Eye (tissue), 1 donor: ENCODE data around the gene RPS6KB2.
"Not testable (repeated sequence)": the region's sequence is repeated elsewhere in the genome, so short reads cannot be mapped to it uniquely, and the experiment has no call there.

Source experiments
- DNase-seq: peaks from one replicate; pipeline ENCODE4 v3.0.0-alpha.2; 2015

The RPS6KB2 gene

GRCh38 chr11:67397986-67398660, 30.2 kb upstream of the RPS6KB2 start:
- DNase-seq, result no peak

DNA sequence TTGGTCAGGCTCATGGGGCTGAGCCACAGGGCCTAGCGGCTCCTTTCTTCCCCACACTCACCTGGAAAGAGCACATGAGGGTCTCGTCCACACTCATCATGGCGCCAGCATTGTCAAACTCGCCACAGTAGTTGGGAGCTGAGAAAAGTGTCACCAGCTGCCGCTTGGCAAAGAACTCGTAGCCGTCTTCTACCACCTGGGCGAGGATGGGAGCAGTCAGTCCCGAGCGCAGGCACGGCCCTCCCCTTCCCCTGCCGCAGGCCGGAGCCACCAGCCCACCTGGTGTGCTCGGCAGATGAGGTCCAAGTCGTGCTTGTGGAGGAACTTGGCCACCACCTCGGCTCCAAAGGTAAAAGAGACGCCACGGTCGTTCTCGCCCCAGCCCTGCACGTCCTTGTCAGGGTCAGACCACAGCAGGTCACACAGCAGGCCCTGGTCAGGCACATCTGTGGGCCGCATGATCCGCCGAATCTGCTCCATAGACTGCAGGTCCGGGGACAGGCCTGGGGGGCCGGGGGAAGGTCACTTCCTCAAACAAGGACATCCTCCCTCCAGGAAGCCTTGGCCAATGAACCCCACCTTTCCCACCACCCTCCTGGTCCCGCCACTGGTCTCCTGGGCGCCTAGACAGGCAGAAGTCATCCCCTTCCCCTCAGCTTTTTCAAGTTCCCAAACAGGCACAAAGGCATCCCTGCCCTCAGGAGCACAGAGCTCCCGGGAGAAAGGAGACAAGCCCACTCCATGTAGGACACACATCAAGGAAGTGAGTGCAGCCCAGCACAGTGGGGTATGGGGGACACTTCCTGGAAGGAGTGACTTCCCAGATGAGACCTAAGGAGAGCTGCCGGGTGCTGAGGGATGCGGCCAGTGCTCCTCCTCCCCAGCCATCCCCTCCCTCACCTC, 29.4 kb upstream of the RPS6KB2 start:
- no peak for DNase-seq

- no peak for DNase-seq
Measured at GRCh38 chr11:67400251-67400941, 27.9 kb upstream of the RPS6KB2 start.

DNA sequence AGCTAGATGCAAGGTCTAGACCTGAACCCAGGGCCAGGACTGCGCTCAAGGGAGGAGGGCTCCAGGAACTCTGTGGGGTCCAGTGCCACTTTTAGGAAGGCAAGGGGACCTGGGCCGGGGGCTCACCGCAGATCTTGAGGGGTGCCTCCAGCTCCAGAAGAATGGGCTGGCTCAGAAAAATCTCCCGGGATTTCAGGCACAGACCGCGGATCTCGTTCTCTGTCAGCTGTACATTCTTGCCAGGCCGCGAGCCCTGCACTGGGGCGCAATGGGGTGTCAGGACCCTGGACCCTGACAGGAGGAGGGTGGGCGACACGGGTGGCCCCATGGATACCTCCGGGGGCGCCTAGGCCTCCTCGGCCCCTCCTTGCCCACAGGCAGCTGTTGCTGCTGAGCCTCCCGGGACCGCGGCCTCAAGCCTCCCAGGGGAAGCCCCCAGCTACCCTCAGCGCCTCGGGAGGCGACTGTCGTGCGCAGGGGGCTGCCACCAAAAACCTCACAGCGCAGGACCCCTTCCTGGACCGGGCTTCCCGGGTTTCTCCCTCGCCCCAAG, 27.3 kb upstream of the RPS6KB2 start:
- DNase-seq, result no peak

GRCh38 chr11:67401495-67402191, 26.7 kb upstream of the RPS6KB2 start, which contains the start of gene PPP1CA:
Gene PPP1CA, minus strand, starts transcription at chr11:67401858. Its CDS starts 76 bp downstream, at chr11:67401782.
- DNase-seq, result peak; percentile 95

- DNase-seq, result not testable (repeated sequence)
Measured at GRCh38 chr11:67402192-67402839, 26.0 kb upstream of the RPS6KB2 start.

- DNase-seq, result not testable (repeated sequence)
Measured at GRCh38 chr11:67403085-67403484, 25.2 kb upstream of the RPS6KB2 start.

DNA sequence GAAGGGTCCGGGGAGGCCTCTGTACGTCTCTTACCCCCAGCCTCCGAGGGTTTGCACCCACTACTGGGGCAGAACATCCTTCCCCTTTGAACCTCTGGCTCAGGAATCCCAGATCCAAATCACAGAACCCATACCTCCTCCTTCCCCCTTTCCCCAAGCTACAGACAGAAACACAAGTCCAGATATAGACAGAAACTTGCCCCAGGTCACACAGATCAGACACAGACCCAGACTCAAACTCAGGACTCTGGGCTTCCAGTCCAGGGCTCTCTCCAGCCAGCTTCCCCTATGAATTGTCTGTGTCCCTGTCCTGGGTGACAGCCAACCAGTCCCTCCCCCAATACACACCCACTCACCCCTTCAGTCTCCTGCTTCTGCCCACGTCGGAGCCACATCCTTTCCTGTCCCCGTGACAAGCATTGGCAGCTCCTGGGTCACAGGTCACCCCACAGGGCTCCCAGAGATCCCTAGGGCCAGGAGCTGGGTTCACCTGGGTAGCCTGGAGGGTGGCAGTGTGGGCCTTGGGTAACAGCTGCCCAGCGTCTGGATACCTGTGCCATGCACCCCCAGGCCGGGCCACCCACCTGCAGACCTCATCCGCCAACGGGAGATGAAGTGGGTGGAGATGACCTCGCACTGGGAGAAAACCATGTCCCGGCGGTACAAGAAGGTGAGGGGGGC, 23.6 kb upstream of the RPS6KB2 start:
- DNase-seq, result no peak

DNA sequence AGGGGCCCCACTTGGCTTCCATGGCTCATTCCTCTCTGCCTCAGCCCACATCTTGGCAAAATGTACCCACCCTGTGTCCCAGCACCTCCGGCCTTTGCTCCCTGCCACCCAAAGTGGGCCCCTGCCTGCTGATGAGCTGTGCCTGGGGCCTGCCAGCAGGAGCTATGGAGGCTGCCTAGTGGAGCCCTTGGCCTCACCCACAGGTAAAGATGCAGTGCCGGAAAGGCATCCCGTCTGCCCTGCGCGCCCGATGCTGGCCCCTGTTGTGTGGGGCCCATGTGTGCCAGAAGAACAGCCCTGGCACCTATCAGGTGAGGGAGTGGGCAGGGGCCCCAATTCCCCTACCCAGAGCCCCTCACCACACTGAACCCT, 23.1 kb upstream of the RPS6KB2 start:
- no peak for DNase-seq

DNA sequence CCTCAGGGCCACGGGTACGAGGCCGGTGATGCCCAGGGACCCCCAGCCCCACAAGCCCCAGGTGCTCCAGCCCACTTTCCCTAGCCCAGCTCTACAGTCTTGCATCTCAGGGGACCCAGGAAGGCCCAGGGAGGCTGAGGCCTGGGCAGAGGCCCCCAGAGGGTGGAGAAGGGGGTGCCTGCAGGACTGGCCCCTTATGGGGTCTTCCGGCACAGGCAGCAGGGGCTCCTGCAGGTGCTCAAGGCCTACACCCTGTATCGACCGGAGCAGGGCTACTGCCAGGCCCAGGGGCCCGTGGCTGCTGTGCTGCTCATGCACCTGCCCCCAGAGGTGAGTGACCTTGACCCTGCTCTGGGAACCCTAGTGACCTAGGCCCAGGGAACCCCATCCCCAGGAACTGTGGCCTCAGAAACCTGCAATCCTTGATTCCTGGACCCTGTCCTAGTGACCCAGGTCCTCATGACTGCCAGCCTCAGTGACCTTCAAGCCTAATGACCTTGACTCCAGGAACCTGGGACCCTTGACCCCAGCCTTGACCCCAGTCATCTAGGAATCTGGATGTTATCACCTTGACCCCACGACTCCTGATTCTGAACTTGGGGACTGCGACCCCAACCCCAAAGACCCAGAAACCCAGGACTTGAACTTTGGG, 22.5 kb upstream of the RPS6KB2 start:
- no peak for DNase-seq

DNA sequence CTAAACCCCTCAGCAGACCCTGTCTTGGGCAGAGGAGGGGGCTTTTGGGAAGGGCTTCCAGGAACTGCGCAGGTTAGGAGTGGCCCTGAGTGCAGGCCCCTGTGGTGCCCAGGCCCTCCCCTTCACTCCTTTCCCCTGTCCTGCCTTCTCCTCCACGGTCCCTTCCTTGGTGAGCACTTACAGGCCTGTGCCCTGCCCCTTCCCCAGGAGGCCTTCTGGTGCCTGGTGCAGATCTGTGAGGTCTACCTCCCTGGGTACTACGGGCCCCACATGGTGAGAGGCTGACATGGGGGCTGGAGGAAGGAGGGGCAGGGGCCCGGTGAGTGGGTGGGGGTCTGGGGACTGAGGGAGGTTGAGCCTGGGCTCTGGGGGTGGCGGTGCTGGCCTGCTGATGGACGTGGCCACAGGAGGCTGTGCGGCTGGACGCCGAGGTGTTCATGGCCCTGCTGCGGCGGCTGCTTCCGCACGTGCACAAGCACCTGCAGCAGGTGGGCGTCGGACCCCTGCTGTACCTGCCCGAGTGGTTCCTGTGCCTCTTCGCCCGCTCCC, 21.8 kb upstream of the RPS6KB2 start:
- no peak for DNase-seq

DNA sequence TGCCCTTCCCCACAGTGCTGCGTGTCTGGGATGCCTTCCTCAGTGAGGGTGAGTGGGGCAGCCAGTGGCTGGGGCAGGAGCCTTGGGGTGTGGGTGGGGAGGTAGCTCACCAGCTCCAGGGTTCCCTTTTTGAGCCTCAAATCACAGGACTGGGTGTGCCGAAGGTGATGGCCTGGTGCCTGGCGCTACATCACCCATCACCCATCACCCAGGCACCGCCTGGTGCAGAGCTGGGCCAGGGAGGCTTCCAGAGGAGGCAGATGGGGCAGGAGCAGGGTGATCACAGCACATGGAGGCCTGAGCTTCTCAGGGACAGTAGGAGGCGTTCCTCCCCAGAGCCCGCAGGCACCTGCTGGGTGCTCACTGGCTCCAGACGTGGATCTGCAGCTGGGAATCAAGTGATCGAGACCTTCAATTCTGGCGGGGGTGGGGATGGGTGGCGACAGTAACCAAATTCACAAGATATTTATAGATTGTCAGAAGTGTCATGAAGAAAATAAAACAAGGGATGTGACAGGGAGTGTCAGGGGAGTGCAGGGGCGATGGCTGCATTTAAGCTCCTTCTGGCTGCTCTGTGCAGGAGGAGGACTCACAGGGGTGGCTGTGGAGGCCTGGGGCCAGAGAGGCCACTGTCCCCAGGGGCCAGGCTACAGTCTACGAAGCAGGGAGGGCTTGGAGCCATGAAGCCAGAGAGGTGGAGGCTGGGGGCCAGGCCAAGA, 21.2 kb upstream of the RPS6KB2 start:
- no peak for DNase-seq

DNA sequence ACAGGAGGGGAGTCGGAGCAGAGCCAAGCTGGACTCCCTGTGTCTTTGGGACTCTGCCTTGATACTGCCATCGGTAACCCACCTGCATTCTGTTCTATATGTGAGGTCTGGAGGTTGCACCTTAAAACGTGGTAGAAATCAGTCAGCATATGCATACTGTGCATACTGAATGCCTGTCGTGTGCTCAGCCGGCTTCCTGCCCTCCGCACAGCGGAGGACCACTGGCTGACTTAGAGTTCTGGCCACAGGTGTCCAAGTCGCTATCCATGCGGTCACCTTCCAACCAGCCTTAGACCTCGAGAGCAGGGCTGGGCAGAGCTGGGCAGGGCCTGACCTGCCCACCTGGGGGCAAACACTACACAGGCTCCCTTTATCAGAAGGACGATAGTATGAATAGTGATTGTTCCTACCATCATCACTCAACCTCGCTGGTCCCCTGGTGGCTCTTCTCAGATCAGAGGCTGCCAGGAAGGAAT, 20.6 kb upstream of the RPS6KB2 start:
- DNase-seq, result no peak

GRCh38 chr11:67408437-67409200, 19.7 kb upstream of the RPS6KB2 start:
- no peak for DNase-seq

- no peak for DNase-seq
Measured at GRCh38 chr11:67409261-67409666, 19.0 kb upstream of the RPS6KB2 start.

DNA sequence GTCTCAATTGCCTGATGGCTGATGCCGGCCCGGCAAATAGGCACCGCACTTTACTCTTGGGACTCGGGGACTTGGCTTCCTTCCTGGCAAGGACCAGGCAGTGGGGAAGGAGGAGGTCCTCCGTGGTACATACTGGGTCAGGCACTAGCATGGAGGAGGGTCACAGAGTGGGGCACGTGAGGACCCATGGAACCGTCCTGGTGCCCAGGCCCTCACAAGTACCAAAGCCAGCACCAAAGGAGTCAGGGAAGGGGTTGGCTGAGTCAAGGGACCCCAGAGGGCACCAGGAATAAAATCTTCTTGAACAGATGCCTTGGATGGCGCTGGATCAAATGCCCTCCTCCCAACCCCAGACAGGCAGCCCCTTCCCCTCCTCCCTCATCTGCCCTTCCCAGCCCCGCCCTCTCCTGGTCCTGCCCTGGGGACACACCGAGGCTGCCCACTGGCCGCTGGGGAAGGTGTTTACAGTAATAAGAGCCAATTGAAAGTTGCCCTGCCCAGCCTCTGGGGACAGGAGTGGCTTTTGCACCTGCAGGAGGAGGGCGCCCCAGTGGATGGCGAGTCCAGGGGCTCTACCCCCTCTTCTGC, 18.4 kb upstream of the RPS6KB2 start:
- no peak for DNase-seq

GRCh38 chr11:67410369-67410831, 17.9 kb upstream of the RPS6KB2 start:
- no peak for DNase-seq
